Tibial artery (tissue), 4 donors: ENCODE measurements around the gene RGS17.
A peak's percentile ranks its signal among the peaks of the same experiment; 100 is the strongest.

ENCODE experiments used
- DNase-seq, 2 donors: peaks; one replicate each; pipeline ENCODE4 v3.0.0-alpha.2; 2019
- H3K27ac ChIP-seq, 2 donors: fragments of 200-600 bp; sonication (generic) in 1 of 2; 1 replicate in 1 of 2; 2 replicates in 1 of 2; pipeline ENCODE4 v1.5.1; 2018 to 2019; ENCODE audit warnings: mild to moderate bottlenecking in 1 of 2
- H3K27me3 ChIP-seq, 2 donors: fragments of 200-600 bp; sonication (generic) in 1 of 2; one replicate each; pipeline versions ENCODE4 v1.5.1 to v1.6.0; 2016 to 2019
- H3K36me3 ChIP-seq, 3 donors: fragments of 200-600 bp; sonication (generic) in 2 of 3; one replicate each; pipeline ENCODE4 v1.5.1; 2016 to 2019; ENCODE audit warnings: mild to moderate bottlenecking in 2 of 3
- H3K4me1 ChIP-seq, 4 donors: fragments of 200-600 bp; sonication (generic) in 2 of 4; 1 replicate in 3 of 4; 2 replicates in 1 of 4; pipeline ENCODE4 v1.5.1; 2016 to 2019
- H3K4me3 ChIP-seq, 2 donors: fragments of 200-600 bp; sonication (generic) in 1 of 2; 1 replicate in 1 of 2; 2 replicates in 1 of 2; pipeline ENCODE4 v1.5.1; 2018 to 2019; ENCODE audit warnings: mild to moderate bottlenecking in 2 of 2
- H3K9me3 ChIP-seq, 3 donors: fragments of 200-600 bp; sonication (generic) in 1 of 3; one replicate each; pipeline ENCODE4 v1.5.1; 2016 to 2019
- intact Hi-C: fragments of 100-400 bp; cut with DNase I; formaldehyde crosslinking; loops from one replicate; pipeline ENCODE4 v1.15.0; 2023; ENCODE audit warnings: low total_unique reads
- TF ChIP-seq, protein P1 (sequence below), 2 experiments: fragments of 200-600 bp in 1 of 2; fragments of 450-650 bp in 1 of 2; IDR thresholded peaks; one replicate each; pipeline ENCODE4 v1.5.1; 2017 to 2019; ENCODE audit warnings: antibody characterized with exemption in 2 of 2, mild to moderate bottlenecking in 1 of 2, moderate library complexity in 1 of 2

RGS17 gene

DNA sequence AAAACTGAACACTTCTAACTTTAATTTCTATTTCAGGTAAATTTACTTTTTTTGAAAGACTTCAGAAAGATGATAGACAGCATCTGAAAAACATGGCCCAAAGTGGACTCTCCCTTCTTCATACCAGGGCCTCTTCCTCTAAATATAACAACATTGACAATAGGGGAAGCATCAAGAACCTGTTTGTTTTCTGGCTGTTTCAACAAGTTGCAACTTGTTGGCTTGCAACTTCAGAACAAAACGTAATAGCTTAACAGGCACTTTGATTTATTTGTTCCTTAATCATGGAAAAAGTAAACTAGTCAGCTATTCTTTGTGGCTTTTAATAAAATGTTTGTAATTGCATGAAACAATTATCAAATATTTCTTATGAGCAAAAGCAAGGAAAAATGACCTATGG lies 34.3 kb downstream of the RGS17 start:
- intact Hi-C loops = no loop called here

DNA sequence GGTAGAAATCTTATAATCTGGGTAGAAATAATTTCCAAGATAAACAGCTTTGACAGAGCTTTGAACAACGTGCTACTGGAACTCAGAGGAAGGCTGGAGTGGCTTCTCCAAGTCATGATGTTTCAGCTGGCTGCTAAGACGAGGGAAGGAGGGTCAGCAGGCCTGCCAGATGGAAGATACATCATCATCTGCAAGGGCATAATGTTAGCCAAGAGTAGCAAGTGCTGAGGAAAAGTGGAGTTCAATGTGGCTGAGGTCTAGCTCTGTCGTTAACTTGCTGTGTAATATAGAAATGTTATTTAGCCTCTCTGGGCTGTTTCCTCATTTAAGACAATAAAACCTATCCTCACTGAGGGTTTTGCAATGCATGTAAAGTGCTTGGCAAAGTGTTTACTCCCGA lies 35.1 kb downstream of the RGS17 start:
- Histone ChIP-seq H3K27me3 (no peaks in the 10 kb centered on the region), H3K4me1 (peaks cover 0 to 4% (median 0%) of the 10 kb centered on the region in 4 donors), H3K9me3 (no peaks in the 10 kb centered on the region), H3K4me3 (no peak overlapping the region), H3K27ac (peak overlapping the region in 1 of 2 donors; percentile 17), H3K36me3 (no peaks in the 10 kb centered on the region)
- intact Hi-C loops = no loop called here
- TF ChIP-seq, protein P1, sequence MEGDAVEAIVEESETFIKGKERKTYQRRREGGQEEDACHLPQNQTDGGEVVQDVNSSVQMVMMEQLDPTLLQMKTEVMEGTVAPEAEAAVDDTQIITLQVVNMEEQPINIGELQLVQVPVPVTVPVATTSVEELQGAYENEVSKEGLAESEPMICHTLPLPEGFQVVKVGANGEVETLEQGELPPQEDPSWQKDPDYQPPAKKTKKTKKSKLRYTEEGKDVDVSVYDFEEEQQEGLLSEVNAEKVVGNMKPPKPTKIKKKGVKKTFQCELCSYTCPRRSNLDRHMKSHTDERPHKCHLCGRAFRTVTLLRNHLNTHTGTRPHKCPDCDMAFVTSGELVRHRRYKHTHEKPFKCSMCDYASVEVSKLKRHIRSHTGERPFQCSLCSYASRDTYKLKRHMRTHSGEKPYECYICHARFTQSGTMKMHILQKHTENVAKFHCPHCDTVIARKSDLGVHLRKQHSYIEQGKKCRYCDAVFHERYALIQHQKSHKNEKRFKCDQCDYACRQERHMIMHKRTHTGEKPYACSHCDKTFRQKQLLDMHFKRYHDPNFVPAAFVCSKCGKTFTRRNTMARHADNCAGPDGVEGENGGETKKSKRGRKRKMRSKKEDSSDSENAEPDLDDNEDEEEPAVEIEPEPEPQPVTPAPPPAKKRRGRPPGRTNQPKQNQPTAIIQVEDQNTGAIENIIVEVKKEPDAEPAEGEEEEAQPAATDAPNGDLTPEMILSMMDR (IDR thresholded peaks at IDR 0.05) = no peak
- DNase-seq = no peak

More for the DNA sequence above, 34.3 kb downstream of the RGS17 start:
- TF ChIP-seq, protein P1 (IDR thresholded peaks at IDR 0.05) = no peak
- no peak for DNase-seq
- H3K27ac ChIP-seq = no peak overlapping the region
- H3K4me3 ChIP-seq = no peak overlapping the region
- H3K36me3 ChIP-seq = no peaks in the 10 kb centered on the region
- H3K27me3 ChIP-seq = no peaks in the 10 kb centered on the region
- H3K9me3 ChIP-seq = no peaks in the 10 kb centered on the region
- H3K4me1 ChIP-seq = peaks cover 0 to 4% (median 0%) of the 10 kb centered on the region in 4 donors

DNA sequence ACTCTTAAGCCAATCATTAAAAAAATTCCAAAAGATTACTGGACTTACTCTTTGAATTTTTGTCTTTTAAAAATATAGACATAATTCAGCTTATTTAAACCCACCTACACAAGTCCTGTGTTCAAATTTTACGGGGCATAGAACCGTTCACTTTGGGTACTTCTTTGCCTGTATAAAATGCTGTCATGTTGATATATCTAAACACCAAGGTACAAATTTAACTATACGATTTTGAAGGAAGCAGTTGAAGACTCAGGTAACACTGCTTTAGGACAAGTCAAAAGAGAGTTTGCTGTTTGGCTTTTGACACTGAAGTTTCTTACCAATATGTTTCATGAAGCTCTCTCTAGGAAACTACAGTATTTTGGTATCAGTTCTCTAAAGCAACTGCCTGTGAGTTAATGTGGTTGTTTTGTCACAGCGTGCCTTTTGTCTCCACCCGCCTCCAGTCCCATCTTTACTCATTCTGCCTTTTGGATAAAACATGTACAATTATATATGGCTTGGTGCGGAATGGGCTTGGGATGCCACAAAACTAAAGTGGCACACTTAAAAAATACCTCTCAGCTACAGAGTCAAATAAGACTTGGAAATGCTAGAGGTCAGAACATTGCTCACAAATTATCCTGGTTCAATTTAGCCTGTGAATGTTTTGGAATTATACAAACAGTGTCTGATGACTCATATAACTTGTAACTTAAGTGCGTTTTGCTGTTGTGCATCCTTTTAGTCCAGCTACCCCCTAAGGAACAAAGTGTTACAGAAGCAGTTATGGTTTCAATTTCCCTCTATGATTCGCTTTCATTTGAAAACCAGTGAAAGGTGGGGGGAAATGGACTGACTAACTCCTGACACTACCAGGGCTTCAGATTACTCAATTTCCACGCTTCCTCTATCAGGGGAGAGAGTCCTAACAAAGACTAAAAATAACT lies 38.7 kb downstream of the RGS17 start:
- TF ChIP-seq, protein P1 (IDR thresholded peaks at IDR 0.05) = no peak
- Histone ChIP-seq H3K27ac (peak overlapping the region; percentile 32 to 48), H3K27me3 (no peaks in the 10 kb centered on the region), H3K9me3 (no peaks in the 10 kb centered on the region), H3K4me1 (peaks cover 0 to 10% (median 0%) of the 10 kb centered on the region in 4 donors), H3K36me3 (no peaks in the 10 kb centered on the region), H3K4me3 (peak overlapping the region in 1 of 2 donors; percentile 9)
- DNase-seq = no peak
- intact Hi-C loops = no loop called here

DNA sequence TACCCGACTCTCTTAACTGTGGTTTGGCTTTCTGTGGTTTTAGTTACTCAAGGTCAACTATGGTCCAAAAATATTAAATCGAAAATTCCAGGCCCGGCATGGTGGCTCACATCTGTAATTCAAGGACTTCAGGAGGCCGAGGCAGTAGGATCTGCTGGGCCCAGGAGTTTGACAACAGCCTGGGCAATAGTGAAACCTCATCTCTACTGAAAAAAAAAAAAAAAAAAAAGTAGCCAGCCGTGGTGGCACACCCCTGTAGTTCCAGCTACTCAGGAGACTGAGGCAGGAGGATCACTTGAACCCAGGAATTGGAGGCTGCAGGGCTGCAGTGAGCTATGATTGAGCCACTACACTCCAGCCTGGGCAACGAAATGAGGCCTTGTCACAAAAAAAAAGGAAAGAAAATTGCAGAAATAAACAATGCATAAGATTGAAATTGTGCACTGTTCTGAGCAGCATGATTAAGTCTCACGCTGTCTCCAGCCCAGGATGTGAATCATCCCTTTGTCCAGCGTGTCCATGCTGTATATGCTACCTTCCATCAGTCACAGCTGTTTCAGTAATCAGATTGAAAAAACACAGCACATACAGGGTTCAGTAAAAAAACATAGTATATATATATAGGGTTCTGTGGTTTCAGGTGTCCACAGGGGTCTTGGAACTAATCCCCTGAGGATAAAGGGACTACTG lies 40.7 kb downstream of the RGS17 start:
- peaks cover 0 to 10% (median 0%) of the 10 kb centered on the region in 4 donors for H3K4me1 ChIP-seq
- no peak for DNase-seq
- H3K9me3 ChIP-seq = no peaks in the 10 kb centered on the region
- H3K27me3 ChIP-seq = no peaks in the 10 kb centered on the region
- no peak overlapping the region for H3K27ac ChIP-seq
- H3K4me3 ChIP-seq = no peak overlapping the region
- TF ChIP-seq, protein P1 (IDR thresholded peaks at IDR 0.05) = no peak
- no peaks in the 10 kb centered on the region for H3K36me3 ChIP-seq
- intact Hi-C loops = no loop called here

DNA sequence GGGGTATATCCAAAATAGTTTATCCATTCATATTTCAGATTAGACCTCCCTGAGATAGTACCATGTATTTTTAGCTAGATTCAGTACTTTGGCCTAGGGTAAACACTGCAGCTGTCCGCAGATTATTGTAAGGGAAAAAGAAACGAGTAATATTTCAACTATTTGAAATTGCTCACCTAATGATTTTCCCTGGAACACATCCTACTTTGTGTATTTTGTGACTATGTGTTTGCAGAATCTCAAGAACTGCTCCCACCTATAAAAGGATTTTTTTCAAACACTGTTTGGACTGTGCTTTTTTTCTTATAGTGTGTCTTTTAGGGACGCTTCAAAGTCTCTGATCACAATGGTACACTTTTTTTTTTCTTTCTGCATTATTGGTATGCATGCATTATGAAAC lies 42.3 kb downstream of the RGS17 start:
- no peak overlapping the region for H3K4me3 ChIP-seq
- intact Hi-C loops = no loop called here
- no peaks in the 10 kb centered on the region for H3K27me3 ChIP-seq
- TF ChIP-seq, protein P1 (IDR thresholded peaks at IDR 0.05) = no peak
- peaks cover 0 to 15% (median 0%) of the 10 kb centered on the region in 4 donors for H3K4me1 ChIP-seq
- H3K36me3 ChIP-seq = no peaks in the 10 kb centered on the region
- DNase-seq = no peak
- no peaks in the 10 kb centered on the region for H3K9me3 ChIP-seq
- H3K27ac ChIP-seq = no peak overlapping the region
